NCI-H2196 (cell line): ENCODE measurements around the gene ZNF546.
"Not testable (repeated sequence)": the region's sequence is repeated elsewhere in the genome, so short reads cannot be mapped to it uniquely, and the experiment has no call there.

Experiments
- DNase-seq: peaks from one replicate; lab custom pipeline; 2025; ENCODE audit not compliant: unreplicated experiment; lab: John Stamatoyannopoulos, UW

ZNF546 gene

GRCh38 chr19:39983695-39984300 is 13.1 kb upstream of the ZNF546 start:
- no peak for DNase-seq

- DNase-seq, result no peak
Observed at GRCh38 chr19:39986643-39987042, 10.2 kb upstream of the ZNF546 start.

GRCh38 chr19:39987167-39987566 is 9.7 kb upstream of the ZNF546 start:
- DNase-seq, result no peak

GRCh38 chr19:39987596-39987995 is 9.3 kb upstream of the ZNF546 start:
- DNase-seq, result no peak

GRCh38 chr19:39993605-39994004 is 3.3 kb upstream of the ZNF546 start:
- DNase-seq, result no peak

GRCh38 chr19:39994361-39994760 is 2.5 kb upstream of the ZNF546 start:
- DNase-seq, result no peak

GRCh38 chr19:39995794-39996193 is 1.1 kb upstream of the ZNF546 start:
- DNase-seq, result no peak

GRCh38 chr19:39996218-39996810 is 546 bp upstream of the ZNF546 start:
- no peak for DNase-seq

- DNase-seq, result no peak
Observed at GRCh38 chr19:39997638-39998216, 867 bp downstream of the ZNF546 start.

- no peak for DNase-seq
Observed at GRCh38 chr19:39998501-39998900, 1.6 kb downstream of the ZNF546 start.

- DNase-seq, result no peak
Observed at GRCh38 chr19:40005691-40006272, 8.9 kb downstream of the ZNF546 start.

GRCh38 chr19:40006273-40006691 is 9.4 kb downstream of the ZNF546 start:
- no peak for DNase-seq

- DNase-seq, result no peak
Observed at GRCh38 chr19:40009674-40010073, 12.8 kb downstream of the ZNF546 start.

GRCh38 chr19:40013991-40014390 is 17.1 kb downstream of the ZNF546 start:
- no peak for DNase-seq

- no peak for DNase-seq
Observed at GRCh38 chr19:40023969-40024368, 27.1 kb downstream of the ZNF546 start.

GRCh38 chr19:40025938-40026596 is 29.2 kb downstream of the ZNF546 start:
- DNase-seq, result no peak

- no peak for DNase-seq
Observed at GRCh38 chr19:40026597-40026970, 29.7 kb downstream of the ZNF546 start.

- DNase-seq, result no peak
Observed at GRCh38 chr19:40033989-40034560, 37.2 kb downstream of the ZNF546 start.

- no peak for DNase-seq
Observed at GRCh38 chr19:40035996-40036395, 39.1 kb downstream of the ZNF546 start.

GRCh38 chr19:40038047-40038446 is 41.2 kb downstream of the ZNF546 start:
- not testable (repeated sequence) for DNase-seq

GRCh38 chr19:40041718-40042117 is 44.9 kb downstream of the ZNF546 start:
- DNase-seq, result not testable (repeated sequence)
